ENCODE results near the gene MRPL55. TPM values are rescaled to one million over a fixed set of nuclear protein-coding genes. Genes with fewer than 3 reads are reported as not detected.

MRPL55 gene
- polyA plus RNA-seq, 3 donors: 99.8 to 277 (median 104) TPM

GRCh38 chr1:228104526-228105269, 4.4 kb downstream of the MRPL55 start:
- Mint-ChIP-seq H3K4me1 (peaks cover 45% of the 10 kb centered on the region), H3K27me3 (ENCODE audit: low read depth in 3 of 3) (peaks cover 0 to 4% (median 0%) of the 10 kb centered on the region in 3 donors)
- H3K4me1 ChIP-seq (ENCODE audit: control insufficient read depth in 1 of 2, insufficient read depth in 2 of 2, low read length in 2 of 2): peaks cover 48 to 68% of the 10 kb centered on the region in 2 donors

More at GRCh38 chr1:228104526-228105269, 4.4 kb downstream of the MRPL55 start:
- Histone ChIP-seq H3K9ac (ENCODE audit: insufficient read depth, low read length, poor library complexity, severe bottlenecking) (no peak overlapping the region), H3K4me2 (replicated peaks; ENCODE audit: extremely low read depth, low read length, poor library complexity, severe bottlenecking) (peak overlapping the region; percentile 88), H3K27me3 (ENCODE audit: control insufficient read depth in 2 of 2, insufficient read depth in 2 of 2, low read length in 2 of 2) (no peaks in the 10 kb centered on the region), H3K4me3 (replicated peaks in 1 of 3; ENCODE audit: low read depth in 2 of 3, low read length in 3 of 3) (peak overlapping the region in 1 of 3 experiments; percentile 90), H3K79me2 (ENCODE audit: insufficient read depth, low read length) (peaks cover 62% of the 10 kb centered on the region), H2AFZ (ENCODE audit: insufficient read depth, low read depth, low read length, poor library complexity, severe bottlenecking) (no peak overlapping the region), H3K9me3 (replicated peaks in 1 of 2; ENCODE audit: control insufficient read depth in 1 of 2, insufficient read depth in 1 of 2, low read length in 2 of 2) (no peaks in the 10 kb centered on the region), H3K36me3 (replicated peaks in 1 of 2; ENCODE audit: control insufficient read depth in 1 of 2, insufficient read depth in 2 of 2, low read length in 2 of 2) (peaks cover 19 to 32% of the 10 kb centered on the region in 2 donors), H4K20me1 (ENCODE audit: insufficient read depth, low read length) (peaks cover 22% of the 10 kb centered on the region), H3K27ac (ENCODE audit: low read depth in 1 of 2, low read length in 2 of 2) (peak overlapping the region; percentile 22 to 87)
- Mint-ChIP-seq H3K9me3 (no peaks in the 10 kb centered on the region), H3K4me3 (peak overlapping the region; percentile 90 to 92), H3K27ac (peak overlapping the region; percentile 55 to 93 (median 86)), H3K36me3 (peaks cover 18 to 30% of the 10 kb centered on the region in 2 donors)
- DNase-seq: no peak
- no peak for TF ChIP-seq CTCF (IDR thresholded peaks at IDR 0.05)
- WGBS (ENCODE audit: insufficient coverage): 90% methylated on average over 7 of the region's 7 CpGs
- intact Hi-C loops (cut with micrococcal nuclease): loop anchor here (2.0 to 5.0 kb wide), 2 partner anchors 16 to 38 kb away; partner anchors contain the start of gene GUK1 (in 1 of the 2)

Data from CD14-positive monocyte (primary cell).